Activated CD4-positive, alpha-beta T cell treated with anti-CD3 and anti-CD28 coated beads for 1 hour (primary cell): ENCODE data around the gene C17orf58.
"Not testable (repeated sequence)": the region's sequence is repeated elsewhere in the genome, so short reads cannot be mapped to it uniquely, and the experiment has no call there.

ENCODE experiments used
- DNase-seq: peaks from one replicate; pipeline ENCODE4 v3.0.0-alpha.2; 2020

C17orf58 gene

GRCh38 chr17:67999291-67999911 is 3.1 kb upstream of the C17orf58 start:
- no peak for DNase-seq

GRCh38 chr17:67998466-67998865 is 2.2 kb upstream of the C17orf58 start:
- no peak for DNase-seq

GRCh38 chr17:67995570-67996263 is 552 bp downstream of the C17orf58 start:
- no peak for DNase-seq

- no peak for DNase-seq
Measured at GRCh38 chr17:67994817-67995569, 1.3 kb downstream of the C17orf58 start.

GRCh38 chr17:67993998-67994361 is 2.3 kb downstream of the C17orf58 start:
- DNase-seq = no peak

GRCh38 chr17:67993153-67993997 is 2.9 kb downstream of the C17orf58 start:
- DNase-seq = peak; percentile 46

- DNase-seq = no peak
Measured at GRCh38 chr17:67992548-67993152, 3.6 kb downstream of the C17orf58 start.

GRCh38 chr17:67990909-67991308 is 5.4 kb downstream of the C17orf58 start:
- no peak for DNase-seq

GRCh38 chr17:67983383-67983688 is 12.9 kb downstream of the C17orf58 start:
- DNase-seq = no peak

GRCh38 chr17:67982686-67983382 is 13.4 kb downstream of the C17orf58 start:
- DNase-seq = no peak

GRCh38 chr17:67982034-67982640 is 14.1 kb downstream of the C17orf58 start:
- DNase-seq = no peak

GRCh38 chr17:67980883-67981282 is 15.4 kb downstream of the C17orf58 start:
- DNase-seq = not testable (repeated sequence)

- no peak for DNase-seq
Measured at GRCh38 chr17:67980456-67980855, 15.8 kb downstream of the C17orf58 start.

GRCh38 chr17:67976306-67976705 is 20.0 kb downstream of the C17orf58 start:
- not testable (repeated sequence) for DNase-seq

GRCh38 chr17:67974598-67975066 is 21.6 kb downstream of the C17orf58 start:
- DNase-seq = no peak

- DNase-seq = no peak
Measured at GRCh38 chr17:67974185-67974584, 22.1 kb downstream of the C17orf58 start.

- no peak for DNase-seq
Measured at GRCh38 chr17:67970783-67971182, 25.5 kb downstream of the C17orf58 start.

- DNase-seq = peak; percentile 47
Measured at GRCh38 chr17:67963145-67963572, 33.1 kb downstream of the C17orf58 start.

GRCh38 chr17:67962156-67962555 is 34.1 kb downstream of the C17orf58 start:
- DNase-seq = not testable (repeated sequence)

- not testable (repeated sequence) for DNase-seq
Measured at GRCh38 chr17:67960276-67960675, 36.0 kb downstream of the C17orf58 start.

GRCh38 chr17:67959510-67959909 is 36.8 kb downstream of the C17orf58 start:
- no peak for DNase-seq
